HEK293 (cell line): Measurements from ENCODE around the gene SH3PXD2B.

Experiments
- HOXA7 ChIP-seq: sonication (generic); formaldehyde crosslinking; IDR thresholded peaks from 2 replicates; pipeline ENCODE4 v1.8.1; 2022; ENCODE audit warnings: missing genetic modification reagents, borderline replicate concordance
- KLF16 ChIP-seq: fragments of 450-650 bp; formaldehyde crosslinking; IDR thresholded peaks from 2 replicates; pipeline ENCODE4 v1.5.1; 2017; ENCODE audit warnings: missing biosample characterization, missing genetic modification characterization
- OSR2 ChIP-seq: fragments of 450-650 bp; formaldehyde crosslinking; IDR thresholded peaks from 2 replicates; pipeline ENCODE4 v1.5.1; 2016; ENCODE audit warnings: missing biosample characterization, missing genetic modification characterization
- YY1 ChIP-seq: fragments of 450-650 bp; formaldehyde crosslinking; IDR thresholded peaks from 2 replicates; pipeline ENCODE4 v1.5.1; 2018; ENCODE audit warnings: missing biosample characterization, missing genetic modification characterization
- YY2 ChIP-seq: fragments of 450-650 bp; formaldehyde crosslinking; IDR thresholded peaks from 2 replicates; pipeline ENCODE4 v1.5.1; 2016; ENCODE audit warnings: missing biosample characterization, missing genetic modification characterization
- ZFP37 ChIP-seq: fragments of 450-650 bp; formaldehyde crosslinking; IDR thresholded peaks from 2 replicates; pipeline ENCODE4 v1.5.1; 2016; ENCODE audit warnings: missing biosample characterization, missing genetic modification characterization
- ZNF501 ChIP-seq: fragments of 450-650 bp; formaldehyde crosslinking; IDR thresholded peaks from 2 replicates; pipeline ENCODE4 v1.5.1; 2016; ENCODE audit warnings: missing biosample characterization, missing genetic modification characterization
- ZSCAN30 ChIP-seq: fragments of 450-650 bp; IDR thresholded peaks from 2 replicates; pipeline ENCODE4 v1.5.1; 2018; ENCODE audit warnings: missing biosample characterization, mild to moderate bottlenecking, missing genetic modification characterization, moderate library complexity
- TF ChIP-seq, protein P1 (sequence below): fragments of 450-650 bp; formaldehyde crosslinking; IDR thresholded peaks from 2 replicates; pipeline ENCODE4 v1.5.1; 2016; ENCODE audit warnings: missing biosample characterization, missing genetic modification characterization
- TF ChIP-seq, protein P2 (sequence below): IDR thresholded peaks from 2 replicates; pipeline ENCODE4 v1.6.1; 2011; ENCODE audit warnings: mild to moderate bottlenecking, low read depth, low read length, borderline replicate concordance

DNA sequence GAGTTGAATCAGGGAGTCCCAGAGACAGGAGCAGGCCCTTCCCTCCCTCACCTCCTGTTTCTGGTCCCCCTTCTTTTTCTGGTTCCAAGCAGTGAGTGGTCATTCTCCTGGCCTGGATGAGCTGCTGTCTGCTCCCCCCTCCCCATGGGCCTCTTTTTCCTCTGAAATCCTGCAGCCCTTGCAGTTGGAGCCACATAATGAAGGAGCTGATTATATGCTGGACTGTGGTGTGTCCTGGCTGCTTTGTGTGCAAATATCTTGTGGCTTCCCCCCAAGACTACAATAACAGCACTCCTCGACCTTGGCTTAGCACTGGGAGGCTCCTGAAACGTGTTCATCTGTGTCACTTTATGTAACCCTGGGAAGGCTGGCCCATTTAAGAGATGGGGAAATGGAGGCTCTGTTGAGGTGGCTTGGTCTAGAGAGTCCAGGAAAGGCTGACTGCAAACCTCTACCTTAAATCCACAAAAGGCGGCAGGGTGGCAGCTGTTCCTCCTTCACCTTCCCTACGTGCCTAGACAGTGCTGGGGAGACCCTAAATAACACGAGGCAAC lies 69.2 kb downstream of the SH3PXD2B start:
- TF ChIP-seq, protein P1, sequence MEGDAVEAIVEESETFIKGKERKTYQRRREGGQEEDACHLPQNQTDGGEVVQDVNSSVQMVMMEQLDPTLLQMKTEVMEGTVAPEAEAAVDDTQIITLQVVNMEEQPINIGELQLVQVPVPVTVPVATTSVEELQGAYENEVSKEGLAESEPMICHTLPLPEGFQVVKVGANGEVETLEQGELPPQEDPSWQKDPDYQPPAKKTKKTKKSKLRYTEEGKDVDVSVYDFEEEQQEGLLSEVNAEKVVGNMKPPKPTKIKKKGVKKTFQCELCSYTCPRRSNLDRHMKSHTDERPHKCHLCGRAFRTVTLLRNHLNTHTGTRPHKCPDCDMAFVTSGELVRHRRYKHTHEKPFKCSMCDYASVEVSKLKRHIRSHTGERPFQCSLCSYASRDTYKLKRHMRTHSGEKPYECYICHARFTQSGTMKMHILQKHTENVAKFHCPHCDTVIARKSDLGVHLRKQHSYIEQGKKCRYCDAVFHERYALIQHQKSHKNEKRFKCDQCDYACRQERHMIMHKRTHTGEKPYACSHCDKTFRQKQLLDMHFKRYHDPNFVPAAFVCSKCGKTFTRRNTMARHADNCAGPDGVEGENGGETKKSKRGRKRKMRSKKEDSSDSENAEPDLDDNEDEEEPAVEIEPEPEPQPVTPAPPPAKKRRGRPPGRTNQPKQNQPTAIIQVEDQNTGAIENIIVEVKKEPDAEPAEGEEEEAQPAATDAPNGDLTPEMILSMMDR (tag by site-specific recombination) = no peak
- TF ChIP-seq YY2 (tag by site-specific recombination) (no peak), YY1 (tag by site-specific recombination) (no peak), OSR2 (tag by site-specific recombination) (no peak), KLF16 (tag by site-specific recombination) (no peak), ZFP37 (tag by site-specific recombination) (no peak), ZNF501 (tag by site-specific recombination) (no peak), HOXA7 (no peak), ZSCAN30 (no peak)
- TF ChIP-seq, protein P2, sequence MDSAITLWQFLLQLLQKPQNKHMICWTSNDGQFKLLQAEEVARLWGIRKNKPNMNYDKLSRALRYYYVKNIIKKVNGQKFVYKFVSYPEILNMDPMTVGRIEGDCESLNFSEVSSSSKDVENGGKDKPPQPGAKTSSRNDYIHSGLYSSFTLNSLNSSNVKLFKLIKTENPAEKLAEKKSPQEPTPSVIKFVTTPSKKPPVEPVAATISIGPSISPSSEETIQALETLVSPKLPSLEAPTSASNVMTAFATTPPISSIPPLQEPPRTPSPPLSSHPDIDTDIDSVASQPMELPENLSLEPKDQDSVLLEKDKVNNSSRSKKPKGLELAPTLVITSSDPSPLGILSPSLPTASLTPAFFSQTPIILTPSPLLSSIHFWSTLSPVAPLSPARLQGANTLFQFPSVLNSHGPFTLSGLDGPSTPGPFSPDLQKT = no peak
